OCI-LY7 (cell line): ENCODE measurements around the gene EBF3. TPM values are rescaled to one million over a fixed set of nuclear protein-coding genes. Genes with fewer than 3 reads are reported as not detected.

Experiments
- BruUV-seq: library from RNA; stranded (reverse); fragments of 400-500 nt; replicated peaks from 2 replicates; lab custom pipeline; 2021; lab: Mats Ljungman, UMichigan
- CTCF ChIA-PET: fragments of 300-600 bp; sonication (Branson Sonifier 250); formaldehyde crosslinking; loops from one replicate; lab custom pipeline; 2022; ENCODE audit warnings: antibody characterized with exemption; ENCODE audit not compliant: unreplicated experiment; lab: Charles Lee
- POLR2A ChIA-PET: fragments of 300-600 bp; sonication (Branson Sonifier 250); formaldehyde crosslinking; loops from one replicate; lab custom pipeline; 2022; ENCODE audit warnings: antibody characterized with exemption; lab: Charles Lee
- DNase-seq: peaks from one replicate; pipeline ENCODE4 v3.0.0-alpha.2; 2015; ENCODE audit warnings: low spot score
- H2AFZ ChIP-seq: fragments of 200-600 bp; sonication (generic), shearing (Covaris generic); 2 replicates; pipeline ENCODE4 v1.6.1; 2014; ENCODE audit warnings: mild to moderate bottlenecking, antibody characterized with exemption, low read length, moderate library complexity
- H3K27ac ChIP-seq: fragments of 200-600 bp; sonication (generic); 2 replicates; pipeline ENCODE4 v1.5.1; 2014; ENCODE audit warnings: mixed run types, low read depth, mild to moderate bottlenecking, moderate library complexity, low read length, inconsistent platforms; ENCODE audit not compliant: poor library complexity, severe bottlenecking
- H3K36me3 ChIP-seq: fragments of 200-600 bp; sonication (generic); 2 replicates; pipeline ENCODE4 v1.6.1; 2014; ENCODE audit warnings: mild to moderate bottlenecking, antibody characterized with exemption, low read length, moderate library complexity, mixed read lengths; ENCODE audit not compliant: insufficient read depth
- H3K4me1 ChIP-seq: fragments of 200-600 bp; sonication (generic); 2 replicates; pipeline ENCODE4 v1.5.1; 2014; ENCODE audit warnings: mild to moderate bottlenecking, low read length; ENCODE audit not compliant: insufficient read depth, poor library complexity, severe bottlenecking
- H3K4me2 ChIP-seq: fragments of 200-600 bp; sonication (generic); 2 replicates; pipeline ENCODE4 v1.6.1; 2014; ENCODE audit warnings: mild to moderate bottlenecking, low read length
- H3K4me3 ChIP-seq: fragments of 200-600 bp; sonication (generic); 2 replicates; pipeline ENCODE4 v1.5.1; 2014; ENCODE audit warnings: mild to moderate bottlenecking, low read depth, low read length; ENCODE audit not compliant: poor library complexity, severe bottlenecking
- H3K79me2 ChIP-seq: fragments of 200-600 bp; sonication (generic); 2 replicates; pipeline ENCODE4 v1.6.1; 2016; ENCODE audit warnings: low read depth, mild to moderate bottlenecking, low read length, moderate library complexity, mixed read lengths; ENCODE audit not compliant: insufficient read depth
- H3K9me2 ChIP-seq: fragments of 200-600 bp; sonication (generic); 2 replicates; pipeline ENCODE4 v1.6.1; 2016; ENCODE audit warnings: mild to moderate bottlenecking, low read length, mixed read lengths; ENCODE audit not compliant: insufficient read depth
- H3K9me3 ChIP-seq: fragments of 200-600 bp; sonication (generic); 2 replicates; pipeline ENCODE4 v1.6.1; 2014; ENCODE audit warnings: mild to moderate bottlenecking, mixed run types, low read length, mixed read lengths
- H4K20me1 ChIP-seq: fragments of 200-600 bp; sonication (generic); 2 replicates; pipeline ENCODE4 v1.6.1; 2014; ENCODE audit warnings: mild to moderate bottlenecking, antibody characterized with exemption, low read length, moderate library complexity, mixed read lengths; ENCODE audit not compliant: insufficient read depth
- CTCF ChIP-seq: fragments of 200-600 bp; sonication (generic); conservative IDR thresholded peaks from 2 replicates; pipeline ENCODE4 v1.5.1; 2014; ENCODE audit warnings: mild to moderate bottlenecking, antibody characterized with exemption, low read length, moderate library complexity, mixed read lengths
- EZH2phosphoT487 ChIP-seq: fragments of 200-600 bp; sonication (generic); IDR thresholded peaks from 2 replicates; pipeline ENCODE4 v1.6.1; 2018; ENCODE audit warnings: low read depth, borderline replicate concordance, mild to moderate bottlenecking, mixed run types, antibody characterized with exemption, low read length, moderate library complexity, mixed read lengths
- intact Hi-C: fragments of 100-400 bp; cut with micrococcal nuclease; formaldehyde crosslinking; loops from one replicate; pipeline ENCODE4 v1.10.0; 2022; ENCODE audit not compliant: unreplicated experiment
- total RNA-seq, 2 experiments: library from RNA; depleted of rRNA in 1 of 2; stranded (reverse); fragments of >200 nt in 1 of 2; shearing (Covaris generic) in 1 of 2; gene quantifications; 2 replicates each; pipeline ENCODE4 v1.2.3, GENCODE V29; 2014 to 2022

EBF3 gene
- total RNA-seq, 2 experiments from 2014 or later, result not detected

- TF ChIP-seq CTCF (no peak), EZH2phosphoT487 (no peak)
- no TSS peak for BruUV-seq
- Histone ChIP-seq H4K20me1 (no peaks in the 10 kb centered on the region), H3K27ac (no peak overlapping the region), H2AFZ (no peak overlapping the region), H3K36me3 (no peaks in the 10 kb centered on the region), H3K4me1 (no peaks in the 10 kb centered on the region), H3K4me3 (no peak overlapping the region), H3K4me2 (no peak overlapping the region), H3K79me2 (no peaks in the 10 kb centered on the region), H3K9me2 (no peaks in the 10 kb centered on the region), H3K9me3 (no peaks in the 10 kb centered on the region)
- ChIA-PET POLR2A (interaction anchor here (0.7 kb wide), 1 partner anchor 132 kb away, joined by 3 read pairs; no protein-coding TSS in a partner anchor), CTCF (no interaction called here)
- intact Hi-C loops, result no loop called here
- DNase-seq, result no peak
Measured at GRCh38 chr10:129841590-129841989, 122.5 kb downstream of the EBF3 start.

DNA sequence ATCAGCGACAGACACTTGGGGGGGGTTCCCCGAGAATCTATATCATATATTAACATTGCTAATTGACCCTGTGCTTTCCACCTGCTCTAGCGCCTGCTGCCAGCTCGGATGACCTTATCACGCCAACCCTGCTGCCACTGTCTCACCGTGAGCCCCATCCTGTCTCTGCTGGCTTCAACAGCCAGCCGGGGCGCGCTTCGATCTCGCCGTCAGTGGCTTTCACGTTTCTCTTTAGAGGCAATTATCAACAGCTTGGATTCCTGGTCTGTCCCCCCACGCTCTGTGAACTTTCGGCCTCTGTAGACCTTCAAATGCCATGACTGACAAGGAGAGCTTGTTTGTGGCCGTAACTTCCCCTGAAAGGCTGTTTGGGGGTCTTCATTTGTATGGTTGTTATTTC, 123.0 kb downstream of the EBF3 start:
- no peak overlapping the region for H2AFZ ChIP-seq
- BruUV-seq, result no TSS peak
- no peaks in the 10 kb centered on the region for H3K4me1 ChIP-seq
- intact Hi-C loops, result no loop called here
- no peaks in the 10 kb centered on the region for H3K9me2 ChIP-seq
- no peak overlapping the region for H3K4me3 ChIP-seq
- H3K27ac ChIP-seq, result no peak overlapping the region
- no peaks in the 10 kb centered on the region for H4K20me1 ChIP-seq
- ChIA-PET POLR2A (interaction anchor here (0.7 kb wide), 1 partner anchor 133 kb away, joined by 3 read pairs; no protein-coding TSS in a partner anchor), CTCF (no interaction called here)
- no peak for DNase-seq
- no peaks in the 10 kb centered on the region for H3K9me3 ChIP-seq
- no peaks in the 10 kb centered on the region for H3K36me3 ChIP-seq
- H3K4me2 ChIP-seq, result no peak overlapping the region
- H3K79me2 ChIP-seq, result no peaks in the 10 kb centered on the region
- TF ChIP-seq CTCF (no peak), EZH2phosphoT487 (no peak)

DNA sequence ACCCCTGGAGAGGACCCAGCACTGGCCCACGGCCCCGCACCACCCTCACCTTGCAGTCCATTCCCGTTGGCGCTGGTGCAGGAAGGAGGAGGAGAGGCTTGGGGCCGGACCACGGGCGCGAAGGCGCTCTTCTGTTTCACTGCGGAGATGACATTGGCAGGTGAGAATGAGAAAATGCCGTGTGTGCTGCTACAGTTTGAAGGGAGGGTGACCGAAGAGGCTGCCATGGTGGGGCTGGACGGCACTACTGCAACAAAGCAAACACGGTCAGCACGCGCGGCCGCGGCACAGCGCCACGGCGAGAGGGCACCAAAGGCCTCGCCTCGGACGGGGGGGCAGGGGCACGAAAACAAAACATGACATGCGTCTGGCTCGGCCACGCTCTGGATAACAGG, 123.9 kb downstream of the EBF3 start:
- ChIA-PET CTCF (no interaction called here), POLR2A (no interaction called here)
- Histone ChIP-seq H3K4me1 (no peaks in the 10 kb centered on the region), H3K27ac (no peak overlapping the region), H3K9me2 (no peaks in the 10 kb centered on the region), H4K20me1 (no peaks in the 10 kb centered on the region), H2AFZ (no peak overlapping the region), H3K4me3 (no peak overlapping the region), H3K4me2 (no peak overlapping the region), H3K36me3 (no peaks in the 10 kb centered on the region), H3K79me2 (no peaks in the 10 kb centered on the region), H3K9me3 (no peaks in the 10 kb centered on the region)
- no peak for DNase-seq
- intact Hi-C loops, result no loop called here
- TF ChIP-seq EZH2phosphoT487 (no peak), CTCF (no peak)
- BruUV-seq, result no TSS peak
